Thoracic aorta (tissue), 2 donors: ENCODE results near the gene BET1. TPM values are rescaled to one million over a fixed set of nuclear protein-coding genes. Genes with fewer than 3 reads are reported as not detected.

ENCODE experiments used
- ATAC-seq: fragments of 150-250 bp; one replicate; pipeline ENCODE4 v1.8.0; 2017; ENCODE audit warnings: low read depth; ENCODE audit not compliant: insufficient number of reproducible peaks, low FRiP score
- DNase-seq: peaks from one replicate; pipeline ENCODE4 v3.0.0-alpha.2; 2020; ENCODE audit warnings: low spot score
- H3K27ac ChIP-seq, 2 donors: fragments of 200-600 bp; sonication (generic); 1 replicate in 1 of 2; 2 replicates in 1 of 2; pipeline ENCODE4 v1.5.1; 2016; ENCODE audit warnings: mild to moderate bottlenecking in 2 of 2, moderate library complexity in 2 of 2
- H3K27me3 ChIP-seq: fragments of 200-600 bp; sonication (generic); replicated peaks from 2 replicates; pipeline ENCODE4 v1.6.0; 2016; ENCODE audit warnings: mild to moderate bottlenecking; ENCODE audit not compliant: insufficient read depth
- H3K36me3 ChIP-seq: fragments of 200-600 bp; sonication (generic); one replicate; pipeline ENCODE4 v1.5.1; 2016
- H3K4me1 ChIP-seq, 2 donors: fragments of 200-600 bp; sonication (generic); 1 replicate in 1 of 2; 2 replicates in 1 of 2; pipeline versions ENCODE4 v1.5.1 to v1.6.0; 2016; ENCODE audit warnings: low read depth in 2 of 2, mild to moderate bottlenecking in 1 of 2; ENCODE audit not compliant: control insufficient read depth in 1 of 2
- H3K4me3 ChIP-seq: fragments of 200-600 bp; sonication (generic); 2 replicates; pipeline ENCODE4 v1.5.1; 2016; ENCODE audit warnings: mild to moderate bottlenecking
- H3K9me3 ChIP-seq: fragments of 200-600 bp; sonication (generic); 2 replicates; pipeline ENCODE4 v1.5.1; 2016
- CTCF ChIP-seq: fragments of 200-600 bp; sonication (generic); IDR thresholded peaks from one replicate; pipeline ENCODE4 v1.5.1; 2019; ENCODE audit warnings: antibody characterized with exemption
- total RNA-seq, 2 donors: library from RNA; depleted of rRNA; stranded (reverse); fragments of >200 nt; gene quantifications; one replicate each; pipeline versions ENCODE4 v1.1.0 to v1.2.3, GENCODE V29; 2016

BET1 gene
- total RNA-seq, 2 donors from 2014 or later, result 8.3 to 10.8 TPM

- Histone ChIP-seq H3K9me3 (no peaks in the 10 kb centered on the region), H3K36me3 (no peaks in the 10 kb centered on the region), H3K27ac (no peak overlapping the region), H3K4me3 (no peak overlapping the region), H3K4me1 (no peaks in the 10 kb centered on the region), H3K27me3 (no peaks in the 10 kb centered on the region)
- DNase-seq (no peak), ATAC-seq (no peak)
- no peak for TF ChIP-seq CTCF
These were observed 54.7 kb downstream of the BET1 start for GRCh38 chr7:93949423-93949822.

- Histone ChIP-seq H3K4me1 (no peaks in the 10 kb centered on the region), H3K36me3 (no peaks in the 10 kb centered on the region), H3K9me3 (no peaks in the 10 kb centered on the region), H3K27me3 (no peaks in the 10 kb centered on the region), H3K4me3 (no peak overlapping the region), H3K27ac (no peak overlapping the region)
- DNase-seq (no peak), ATAC-seq (no peak)
- TF ChIP-seq CTCF, result no peak
These were observed 55.3 kb downstream of the BET1 start for GRCh38 chr7:93948873-93949272.

GRCh38 chr7:93948106-93948505 is 56.0 kb downstream of the BET1 start:
- no peak overlapping the region for H3K4me3 ChIP-seq
- DNase-seq (no peak), ATAC-seq (no peak)
- no peak overlapping the region for H3K27ac ChIP-seq
- H3K27me3 ChIP-seq, result no peaks in the 10 kb centered on the region
- no peak for TF ChIP-seq CTCF
- H3K4me1 ChIP-seq, result no peaks in the 10 kb centered on the region
- no peaks in the 10 kb centered on the region for H3K9me3 ChIP-seq
- H3K36me3 ChIP-seq, result no peaks in the 10 kb centered on the region

GRCh38 chr7:93945756-93946535 is 58.2 kb downstream of the BET1 start:
- Histone ChIP-seq H3K9me3 (no peaks in the 10 kb centered on the region), H3K27ac (no peak overlapping the region), H3K27me3 (no peaks in the 10 kb centered on the region), H3K4me1 (no peaks in the 10 kb centered on the region), H3K4me3 (no peak overlapping the region), H3K36me3 (no peaks in the 10 kb centered on the region)
- ATAC-seq (no peak), DNase-seq (no peak)
- TF ChIP-seq CTCF, result no peak

- DNase-seq (no peak), ATAC-seq (no peak)
- Histone ChIP-seq H3K4me3 (no peak overlapping the region), H3K36me3 (no peaks in the 10 kb centered on the region), H3K4me1 (no peaks in the 10 kb centered on the region), H3K27ac (no peak overlapping the region), H3K9me3 (no peaks in the 10 kb centered on the region), H3K27me3 (no peaks in the 10 kb centered on the region)
- TF ChIP-seq CTCF, result no peak
These were observed 59.1 kb downstream of the BET1 start for GRCh38 chr7:93945083-93945482.
